GM18861 (cell line): ENCODE data around the gene DCC.

Experiments used
- ATAC-seq: cut with Tn5 transposase; IDR thresholded peaks from one replicate; pipeline ENCODE4 v1.9.1; 2021; ENCODE audit not compliant: unreplicated experiment

DCC gene

DNA sequence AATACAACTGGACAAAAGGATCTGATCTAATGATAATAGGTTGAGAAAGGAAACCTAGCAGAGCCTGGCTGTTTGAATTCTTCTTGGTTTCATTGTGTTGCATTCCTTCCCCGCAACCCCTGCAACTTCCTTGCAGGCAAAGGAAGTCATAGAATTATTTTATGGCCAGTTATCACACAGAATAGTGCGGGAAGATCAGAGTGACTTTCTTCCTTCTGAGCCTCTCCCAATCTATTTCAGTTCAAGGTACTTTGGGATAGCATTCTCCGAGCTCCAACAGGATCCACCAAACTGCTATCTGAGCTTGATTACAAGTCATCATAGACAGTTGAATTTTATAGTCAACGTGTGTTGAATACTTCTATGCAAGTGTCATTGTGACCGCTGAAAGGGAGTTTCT, 441.1 kb downstream of the DCC start:
- ATAC-seq, result no peak

DNA sequence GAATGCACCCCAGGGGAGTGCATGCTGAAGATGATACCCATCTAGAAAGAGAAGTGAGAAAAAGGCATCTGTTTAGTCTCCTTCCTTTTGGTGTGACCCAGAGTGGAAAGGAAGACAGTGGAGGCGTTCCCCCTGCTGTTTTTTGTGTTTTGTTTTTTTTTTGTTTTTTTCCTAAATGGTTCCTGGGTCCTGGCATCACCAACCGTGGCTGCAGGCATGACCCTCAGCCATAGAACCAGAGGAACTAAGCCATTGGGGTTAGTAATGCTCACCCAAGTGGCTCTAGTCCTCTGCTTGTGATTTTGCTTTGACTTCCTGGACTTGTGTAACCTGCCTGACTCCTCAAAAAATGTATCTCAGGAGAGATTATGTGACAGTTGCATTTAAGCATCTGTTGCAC, 451.3 kb downstream of the DCC start:
- no peak for ATAC-seq

DNA sequence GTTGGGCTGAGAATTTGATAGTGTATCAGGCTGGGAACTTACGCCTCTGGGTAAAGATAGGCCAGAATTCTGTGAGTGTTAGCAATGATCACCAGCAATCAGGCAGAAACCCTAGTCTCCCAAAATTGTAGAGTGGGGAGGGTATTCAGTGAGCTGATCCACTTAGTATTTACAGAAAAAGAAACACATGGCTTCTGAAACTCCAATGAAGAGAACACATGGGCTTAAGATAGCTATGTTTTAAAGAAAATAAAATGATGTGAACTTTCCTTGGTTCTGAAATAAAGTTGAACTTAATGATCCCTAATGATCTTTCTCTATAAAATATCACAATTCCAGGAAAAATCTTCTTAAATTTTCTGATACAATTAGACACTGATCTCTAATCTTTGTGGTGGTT, 472.8 kb downstream of the DCC start:
- no peak for ATAC-seq

DNA sequence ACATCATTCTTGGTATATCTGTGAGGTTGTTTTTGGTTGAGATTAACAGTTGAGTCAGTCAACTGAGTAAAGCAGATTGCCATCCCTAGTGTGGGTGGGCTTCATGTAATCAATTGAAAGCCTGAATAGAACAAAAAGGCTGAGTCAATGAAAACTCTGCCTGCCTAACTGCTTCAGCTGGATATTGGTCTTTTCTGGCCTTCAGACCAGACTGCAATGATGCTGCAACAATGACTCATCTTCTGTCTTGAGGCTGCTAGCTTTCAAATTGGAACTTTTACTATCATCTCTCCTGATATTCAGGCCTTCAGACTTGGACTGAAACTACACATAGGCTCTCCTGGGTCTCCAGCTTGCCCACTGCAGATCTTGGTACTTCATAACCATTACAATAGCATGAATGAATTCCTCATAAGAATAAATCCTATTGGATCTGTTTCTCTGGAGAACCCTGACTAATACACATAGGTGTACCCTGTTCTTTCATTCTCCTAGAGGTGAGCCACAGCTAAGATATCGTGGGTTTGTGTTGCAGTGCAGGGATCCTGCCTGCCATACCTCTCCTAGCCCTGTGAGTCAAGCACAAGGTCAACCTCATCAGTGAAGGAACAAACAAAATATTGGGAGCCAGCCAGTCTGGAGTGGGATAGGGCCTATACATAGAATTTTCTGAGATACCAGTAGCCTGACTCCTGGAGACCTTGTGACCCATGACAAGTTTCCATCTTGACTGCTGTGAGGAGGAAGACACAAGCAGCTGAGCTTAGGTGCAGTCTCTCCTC, 473.8 kb downstream of the DCC start:
- no peak for ATAC-seq

DNA sequence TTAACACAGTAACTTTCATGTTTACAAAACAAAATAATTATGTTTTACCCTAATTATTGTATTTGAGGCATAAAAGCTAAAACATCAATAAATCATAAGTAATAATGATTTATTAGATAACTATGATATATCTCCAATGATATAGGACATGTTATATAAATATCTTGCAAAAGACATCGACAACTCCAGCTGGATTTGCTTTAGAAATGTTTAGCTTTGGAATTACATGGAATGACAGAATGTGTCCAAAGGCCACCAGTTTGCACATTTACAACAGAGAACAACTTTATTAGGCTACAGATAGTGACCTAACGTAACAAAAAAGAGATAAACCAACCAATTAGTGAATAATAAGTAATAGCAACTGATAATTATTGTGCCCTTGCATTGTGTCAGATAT, 475.7 kb downstream of the DCC start:
- ATAC-seq, result no peak

DNA sequence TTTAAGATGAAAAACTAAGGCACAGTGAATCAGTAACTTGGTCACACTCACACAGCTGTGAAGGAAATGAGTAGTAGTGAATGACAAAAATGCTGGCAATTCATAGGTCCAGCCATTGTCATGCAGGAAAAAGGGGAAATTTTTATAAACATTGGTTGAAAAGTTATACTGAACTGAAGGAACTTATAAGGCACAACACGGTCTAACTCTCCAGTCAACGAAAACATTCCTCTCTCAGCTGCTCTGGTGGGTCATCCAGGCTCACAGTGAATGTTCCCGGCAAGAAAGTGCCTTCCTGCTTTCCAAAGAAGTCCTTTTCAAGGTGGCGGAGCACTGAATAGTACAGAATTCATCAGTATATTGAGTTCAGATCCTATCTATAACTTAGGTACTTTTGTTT, 476.1 kb downstream of the DCC start:
- no peak for ATAC-seq

DNA sequence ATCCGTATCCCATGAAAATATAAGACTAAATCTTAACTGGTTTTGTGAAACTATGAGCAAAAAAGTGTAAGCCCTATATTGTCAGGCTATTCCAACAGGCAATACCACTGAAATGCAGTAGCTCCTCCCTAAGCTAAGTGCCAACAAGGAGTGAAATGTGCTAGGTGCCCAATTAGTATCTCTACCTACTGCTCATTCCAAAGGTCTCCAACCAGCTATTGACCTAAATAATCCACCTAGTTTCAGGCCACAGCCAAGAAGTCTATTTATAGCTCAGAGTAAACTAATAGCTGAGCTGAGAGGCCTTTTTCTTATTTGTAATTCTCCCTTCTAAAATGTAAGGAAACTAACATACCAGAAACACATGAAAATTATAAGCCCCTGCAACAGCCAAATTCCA, 482.2 kb downstream of the DCC start:
- ATAC-seq, result no peak

DNA sequence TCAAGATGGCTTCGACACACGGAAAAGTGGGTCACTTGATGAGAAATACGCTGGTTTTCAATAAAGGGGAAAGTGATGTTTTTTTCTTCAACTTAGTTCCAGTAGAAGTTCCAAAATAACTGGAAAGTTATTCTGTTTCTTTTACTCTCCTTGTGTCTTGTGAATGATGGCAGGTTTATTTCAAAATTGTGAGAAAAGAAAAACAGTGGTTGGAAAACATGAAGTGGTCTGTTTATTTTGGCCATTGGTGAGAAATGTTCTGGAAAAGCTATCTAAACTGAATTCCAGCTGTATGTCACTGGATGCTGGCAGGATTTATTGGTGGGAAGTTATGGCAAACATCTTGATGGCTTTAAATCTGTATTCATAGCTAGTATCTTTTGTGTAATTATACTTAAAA, 484.1 kb downstream of the DCC start:
- no peak for ATAC-seq

DNA sequence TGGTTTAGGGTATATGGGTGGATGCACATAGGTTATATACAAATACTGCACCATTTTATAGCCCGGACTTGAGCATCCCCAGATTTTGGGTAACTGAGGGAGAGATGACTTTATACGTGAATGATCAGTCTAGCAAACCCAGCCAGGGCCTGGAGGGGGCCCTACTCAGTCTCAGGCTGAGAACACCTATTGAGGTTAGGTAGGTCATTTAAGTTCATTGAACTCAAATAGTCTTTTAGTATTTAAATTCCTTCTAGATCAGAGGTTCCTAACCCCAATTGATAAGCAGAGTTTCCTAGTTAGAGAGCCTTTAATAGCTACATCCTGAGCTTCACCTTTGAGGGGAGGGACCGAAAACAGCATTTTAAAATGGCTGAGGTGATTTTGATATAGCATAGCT, 487.0 kb downstream of the DCC start:
- ATAC-seq, result no peak

DNA sequence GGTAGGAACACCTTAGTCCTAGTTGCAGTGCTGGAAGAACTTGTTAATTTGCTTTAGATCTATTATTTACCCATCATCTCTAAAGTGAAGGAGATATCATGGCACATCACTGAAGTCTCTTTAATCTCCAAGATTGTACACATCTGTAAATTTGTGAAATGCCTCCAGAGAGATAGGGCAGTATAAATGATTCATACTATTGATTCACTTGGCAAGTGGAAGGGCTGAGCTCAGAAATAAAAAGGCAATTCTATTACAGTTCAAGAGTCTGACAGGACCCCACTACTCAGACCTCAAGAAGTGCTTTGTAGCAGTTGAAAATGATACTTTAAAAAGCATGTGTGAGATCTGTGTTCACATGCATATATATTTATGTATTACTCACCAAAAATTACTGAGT, 489.3 kb downstream of the DCC start:
- ATAC-seq, result no peak

DNA sequence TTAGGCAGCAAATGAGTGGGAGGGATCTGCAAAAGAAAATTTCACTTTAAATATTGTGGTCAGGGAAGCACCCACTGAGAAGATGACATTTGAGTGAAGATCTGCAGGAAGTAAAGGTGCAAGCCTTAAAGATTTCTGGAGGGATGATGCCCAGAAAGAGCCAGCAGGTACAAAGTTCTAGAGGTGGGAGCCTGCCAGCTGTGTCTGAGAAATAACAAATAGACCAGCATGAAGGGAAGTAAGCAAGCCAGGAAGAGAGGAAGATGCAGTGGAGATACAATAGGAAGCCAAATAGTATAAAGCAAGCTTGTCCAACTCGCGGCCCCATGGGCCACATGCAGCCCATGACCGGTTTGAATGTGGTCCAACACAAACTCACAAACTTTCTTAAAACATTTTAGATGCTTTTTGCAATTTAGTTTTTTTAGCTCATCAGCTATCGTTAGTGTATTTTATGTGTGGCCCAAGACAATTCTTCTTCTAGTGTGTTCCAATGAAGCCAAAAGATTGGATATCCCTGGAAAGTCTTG, 489.9 kb downstream of the DCC start:
- no peak for ATAC-seq

DNA sequence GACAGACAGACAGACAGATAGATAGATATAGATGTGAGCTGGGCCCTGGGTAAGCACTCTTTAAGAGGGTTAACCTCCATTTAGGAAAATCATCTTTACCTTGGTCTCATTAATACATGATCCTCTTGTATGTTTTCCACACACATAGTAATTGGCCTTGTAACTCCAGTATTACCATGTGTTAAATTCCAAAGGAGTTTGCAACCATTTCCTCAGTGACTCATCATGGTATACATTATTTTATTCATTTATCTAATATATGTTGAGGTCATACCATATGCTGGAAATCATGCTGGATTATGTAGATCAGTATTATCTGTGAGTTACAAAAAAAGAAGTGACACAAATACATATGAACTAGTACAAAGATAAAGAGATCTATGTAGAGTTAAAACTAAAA, 504.3 kb downstream of the DCC start:
- ATAC-seq, result no peak

DNA sequence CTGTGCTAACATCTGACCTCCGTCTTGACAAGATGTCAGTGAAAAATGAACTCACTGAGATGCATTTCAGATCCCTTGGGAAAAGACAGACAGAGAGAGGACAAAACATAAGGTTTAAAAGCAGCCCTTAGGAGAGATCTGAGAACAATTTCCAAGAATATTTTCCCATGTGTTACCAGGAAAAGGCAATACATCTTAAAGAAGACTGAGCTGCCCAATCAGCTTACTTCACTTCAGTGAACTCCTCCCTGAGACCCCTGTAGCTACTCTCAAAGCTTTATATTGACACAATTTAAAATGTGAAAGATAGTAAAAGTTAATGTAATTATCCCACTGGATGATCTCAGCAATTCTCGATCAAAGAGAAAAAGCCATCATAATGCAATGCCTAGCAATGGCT, 505.0 kb downstream of the DCC start:
- ATAC-seq, result no peak

DNA sequence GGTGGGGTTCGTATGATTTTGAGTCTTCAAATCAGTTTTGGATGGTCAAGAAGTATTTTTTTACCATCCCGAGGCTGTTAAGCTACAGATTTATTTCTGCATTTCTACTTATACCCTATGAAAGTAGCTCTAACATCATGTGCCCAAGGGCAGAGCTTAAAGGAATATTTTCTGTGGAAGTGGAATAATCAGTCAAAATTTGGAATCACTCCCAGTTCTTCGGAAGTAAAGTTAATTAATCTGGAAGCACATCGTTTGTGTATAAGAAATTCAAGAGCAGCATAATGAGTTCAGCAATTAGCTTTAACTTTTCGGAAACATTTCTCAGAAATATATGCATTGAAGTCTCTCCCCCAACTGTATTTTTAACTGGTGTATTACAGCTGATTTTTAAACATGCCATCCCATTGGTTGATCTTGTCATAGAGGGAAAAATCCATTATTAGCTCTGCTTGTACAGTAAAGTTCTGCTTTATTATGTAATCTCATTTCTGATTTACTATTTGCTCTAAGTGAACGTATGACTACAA, 510.1 kb downstream of the DCC start:
- ATAC-seq, result no peak

DNA sequence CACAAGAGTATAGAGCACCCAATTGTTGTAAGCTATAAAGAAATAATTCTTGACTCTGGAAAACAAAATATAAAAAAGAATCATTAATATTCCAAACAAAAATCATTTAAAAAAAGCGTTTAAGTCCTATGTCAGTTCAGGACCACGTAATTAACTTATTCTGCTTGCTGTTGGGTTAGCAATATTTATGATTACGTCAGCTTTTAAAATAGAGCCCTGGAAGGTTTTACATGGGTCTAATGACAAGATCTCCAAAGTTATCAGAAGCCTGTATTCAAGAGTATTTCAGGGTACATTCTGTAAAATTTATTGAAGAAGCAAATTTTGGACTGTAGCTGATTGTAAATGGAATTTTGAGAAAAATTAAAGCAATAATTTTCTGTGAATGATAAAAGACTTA, 521.6 kb downstream of the DCC start:
- no peak for ATAC-seq

DNA sequence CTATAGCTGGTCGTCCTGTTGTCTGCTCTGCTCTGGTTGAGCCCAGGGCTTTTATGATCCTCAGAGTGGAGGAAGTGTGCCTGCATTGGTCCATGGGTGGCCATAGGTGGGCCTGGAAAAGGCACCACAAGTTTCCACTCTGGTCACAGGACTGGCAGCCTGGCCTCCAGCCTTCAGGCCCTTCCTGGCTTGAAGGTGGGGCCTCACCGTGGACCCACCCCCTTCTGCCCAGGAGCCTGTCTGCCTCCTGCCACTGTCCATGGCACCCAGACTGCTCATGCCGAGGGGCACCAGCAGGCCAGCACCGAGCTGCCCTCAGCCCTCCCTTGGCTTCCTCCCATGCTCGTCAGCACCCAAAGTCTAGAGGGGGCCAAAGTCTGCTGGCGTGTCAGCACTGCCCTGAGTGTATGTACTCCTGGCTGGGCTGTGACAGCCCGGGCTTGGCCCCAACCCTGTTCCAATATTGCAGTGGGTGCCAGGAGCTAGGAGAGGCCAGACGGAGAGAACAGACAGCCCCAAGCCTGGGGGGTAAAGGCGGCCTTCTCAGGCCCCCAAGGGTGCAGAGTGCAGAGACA, 529.4 kb downstream of the DCC start:
- no peak for ATAC-seq

DNA sequence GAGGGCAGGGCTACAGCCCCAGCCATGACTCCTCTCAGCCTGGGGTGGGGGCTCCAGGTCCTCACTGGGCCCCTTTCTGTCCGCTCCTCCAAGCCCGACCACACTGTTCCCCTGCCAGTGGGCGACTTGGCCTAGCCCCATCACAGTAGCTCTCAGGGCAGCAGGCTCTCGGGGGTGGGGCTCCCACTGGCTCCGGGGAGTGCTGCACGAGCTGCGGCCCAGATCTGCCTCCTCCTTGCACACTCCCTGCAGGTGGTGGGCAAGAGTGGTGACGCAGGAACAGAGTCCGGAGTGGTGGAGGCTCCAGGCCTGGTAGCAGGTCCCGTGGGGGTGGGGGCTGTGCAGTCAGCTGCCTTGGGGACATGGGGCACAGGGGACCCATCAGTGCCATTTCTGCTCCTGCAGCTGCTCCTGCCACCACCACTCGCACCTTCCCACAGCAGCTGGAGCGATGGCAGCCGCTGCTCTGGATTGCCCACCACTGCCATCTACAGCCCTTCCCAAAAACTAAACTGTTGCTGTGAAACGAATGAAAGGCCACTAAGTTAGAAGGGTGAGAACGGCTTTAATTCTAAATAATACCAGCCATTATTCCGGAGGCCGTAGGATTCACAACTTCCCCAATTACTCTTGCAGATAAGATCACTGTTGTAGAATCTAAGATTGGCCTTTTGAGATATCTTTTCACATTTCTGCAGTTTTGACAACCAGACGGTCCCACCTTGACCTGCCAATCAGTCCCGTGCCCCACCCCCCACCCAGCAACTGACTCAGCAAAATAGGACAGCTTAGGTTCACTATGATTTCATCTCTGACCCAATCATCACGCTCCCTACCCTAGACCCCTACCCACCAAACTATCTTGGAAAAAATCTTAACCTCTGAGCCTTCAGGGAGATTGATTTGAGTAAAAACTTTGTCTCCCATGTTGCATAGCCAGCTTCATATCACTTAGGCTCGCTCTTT, 530.2 kb downstream of the DCC start:
- ATAC-seq, result no peak

DNA sequence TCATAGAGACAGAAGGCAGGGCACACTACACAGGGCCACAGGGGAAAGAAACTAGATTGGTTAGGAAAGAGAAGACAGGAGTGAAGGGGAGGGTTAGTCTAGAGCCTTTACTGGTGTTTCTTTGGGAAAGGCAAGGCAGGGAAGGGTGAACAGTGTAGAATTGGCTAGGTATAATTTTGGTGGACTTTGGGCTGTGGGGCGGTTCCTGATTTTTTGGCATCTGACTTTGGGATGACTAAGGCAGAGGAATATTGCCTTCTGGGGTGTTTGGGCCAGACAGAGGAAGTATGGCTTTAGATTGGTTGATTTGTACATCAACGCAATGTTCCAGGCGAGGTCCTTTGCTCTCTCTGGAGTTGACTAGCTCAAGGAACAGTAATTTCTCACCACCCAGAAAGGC, 534.8 kb downstream of the DCC start:
- ATAC-seq, result no peak

DNA sequence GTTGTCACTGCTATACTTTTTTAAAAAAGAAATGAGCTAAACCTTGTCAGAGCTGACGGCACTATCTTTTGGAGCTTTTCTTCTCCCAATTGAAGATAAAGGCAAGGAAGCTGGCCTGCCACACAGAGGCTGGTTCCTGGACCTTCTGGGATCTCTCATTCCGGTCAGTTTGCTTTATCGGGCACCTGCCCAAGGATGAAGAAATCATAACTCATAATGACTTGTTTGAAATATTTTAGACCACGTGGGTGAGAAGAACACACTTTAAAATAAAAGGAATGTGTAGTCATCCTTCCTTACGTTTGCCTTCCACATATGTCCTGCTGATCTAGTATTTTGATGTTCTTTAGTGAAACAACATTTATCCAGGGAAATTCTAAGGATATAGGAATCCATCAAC, 535.7 kb downstream of the DCC start:
- ATAC-seq, result no peak

DNA sequence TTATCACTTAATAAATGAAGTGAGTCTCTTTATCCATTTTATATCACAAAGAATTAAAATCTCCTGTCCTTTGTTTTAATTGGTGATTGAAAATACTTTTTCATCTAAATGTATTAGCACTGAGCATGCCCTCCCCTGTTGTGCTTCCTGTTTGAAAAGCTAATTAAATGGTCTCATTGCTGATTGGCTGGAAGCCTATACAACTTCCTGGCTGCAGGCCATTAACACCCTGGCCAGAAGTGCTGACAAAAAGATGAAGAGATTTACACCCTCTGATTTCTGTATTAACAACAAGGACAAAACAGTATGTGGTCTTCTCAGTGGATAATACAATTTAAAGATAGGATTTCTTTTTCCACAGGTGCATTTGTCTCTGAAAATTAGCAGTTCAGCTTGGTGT, 548.0 kb downstream of the DCC start:
- no peak for ATAC-seq

DNA sequence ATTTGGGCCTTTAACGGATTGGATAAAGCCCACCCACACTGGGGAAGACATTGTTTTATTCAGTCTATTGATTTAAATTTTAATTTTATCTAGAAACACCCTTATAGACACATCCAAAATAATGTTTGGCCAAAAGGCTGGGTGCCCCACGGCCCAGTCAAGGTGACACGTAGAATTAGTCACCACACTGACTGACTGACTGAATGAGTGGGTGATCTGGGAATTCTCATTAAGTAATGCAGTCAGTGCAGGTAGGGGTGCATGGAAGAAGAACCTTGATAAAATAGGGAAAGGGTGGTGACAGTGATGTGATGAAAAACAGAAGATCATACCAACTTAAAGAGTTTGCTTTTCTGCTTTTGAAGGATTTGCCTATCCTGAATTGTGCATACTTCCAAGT, 554.8 kb downstream of the DCC start:
- ATAC-seq, result no peak
